Neuronal stem cell (in vitro differentiated cells): Measurements from ENCODE around the gene BCKDK.

Experiments used
- DNase-seq: peaks from one replicate; pipeline ENCODE4 v3.0.0-alpha.2; 2013; ENCODE audit warnings: low spot score
- H2AFZ ChIP-seq: one replicate; pipeline ENCODE4 v1.6.1; 2013; ENCODE audit warnings: mild to moderate bottlenecking, low read length, inconsistent platforms
- H2AK5ac ChIP-seq: 2 replicates; pipeline ENCODE4 v1.6.1; 2013; ENCODE audit warnings: low read depth, mild to moderate bottlenecking, inconsistent platforms, low read length, moderate library complexity, mixed read lengths
- H2BK120ac ChIP-seq: 2 replicates; pipeline ENCODE4 v1.6.1; 2013; ENCODE audit warnings: low read depth, mild to moderate bottlenecking, inconsistent platforms, low read length, moderate library complexity, mixed read lengths
- H2BK12ac ChIP-seq: one replicate; pipeline ENCODE4 v1.6.1; 2013; ENCODE audit warnings: low read length, inconsistent platforms
- H2BK15ac ChIP-seq: 2 replicates; pipeline ENCODE4 v1.6.1; 2013; ENCODE audit warnings: mild to moderate bottlenecking, low read length, inconsistent platforms, mixed read lengths
- H2BK5ac ChIP-seq: one replicate; pipeline ENCODE4 v1.6.1; 2013; ENCODE audit warnings: inconsistent platforms, mild to moderate bottlenecking, low read length, moderate library complexity
- H3K14ac ChIP-seq: one replicate; pipeline ENCODE4 v1.6.1; 2013; ENCODE audit warnings: low read length, inconsistent platforms
- H3K18ac ChIP-seq: 2 replicates; pipeline ENCODE4 v1.6.1; 2013; ENCODE audit warnings: low read length, inconsistent platforms
- H3K23ac ChIP-seq: 2 replicates; pipeline ENCODE4 v1.6.1; 2013; ENCODE audit warnings: low read depth, mild to moderate bottlenecking, mixed read lengths, low read length, inconsistent platforms; ENCODE audit not compliant: poor library complexity
- H3K27ac ChIP-seq: replicated peaks from 3 replicates; pipeline ENCODE4 v1.5.1; 2013; ENCODE audit warnings: low read length, inconsistent platforms
- H3K27me3 ChIP-seq, 3 experiments: 2 replicates each; pipeline ENCODE4 v1.6.1; 2013; ENCODE audit warnings: low read length in 3 of 3, mild to moderate bottlenecking in 2 of 3, inconsistent platforms in 1 of 3, low read depth in 1 of 3, mixed read lengths in 1 of 3, moderate library complexity in 1 of 3; ENCODE audit not compliant: control insufficient read depth in 3 of 3, insufficient read depth in 3 of 3
- H3K36me3 ChIP-seq, 2 donors: replicated peaks in 1 of 2; 2 replicates each; pipeline ENCODE4 v1.6.1; 2013; ENCODE audit warnings: low read length in 2 of 2; ENCODE audit not compliant: control insufficient read depth in 2 of 2, insufficient read depth in 2 of 2
- H3K4ac ChIP-seq: 2 replicates; pipeline ENCODE4 v1.6.1; 2013; ENCODE audit warnings: inconsistent platforms, mild to moderate bottlenecking, low read length, moderate library complexity
- H3K4me1 ChIP-seq, 2 donors: 1 replicate in 1 of 2; 2 replicates in 1 of 2; pipeline ENCODE4 v1.6.1; 2013; ENCODE audit warnings: low read length in 2 of 2, low read depth in 1 of 2; ENCODE audit not compliant: control insufficient read depth in 2 of 2, insufficient read depth in 1 of 2
- H3K4me2 ChIP-seq: one replicate; pipeline ENCODE4 v1.6.1; 2013; ENCODE audit warnings: mild to moderate bottlenecking, low read length, inconsistent platforms; ENCODE audit not compliant: insufficient read depth, poor library complexity, severe bottlenecking
- H3K4me3 ChIP-seq, 2 donors: 2 replicates each; pipeline ENCODE4 v1.5.1; 2013; ENCODE audit warnings: low read length in 2 of 2, mild to moderate bottlenecking in 2 of 2, inconsistent platforms in 1 of 2, moderate library complexity in 1 of 2
- H3K79me1 ChIP-seq: one replicate; pipeline ENCODE4 v1.6.1; 2013; ENCODE audit warnings: low read depth, mild to moderate bottlenecking, inconsistent platforms, low read length, moderate library complexity
- H3K9ac ChIP-seq: one replicate; pipeline ENCODE4 v1.6.1; 2013; ENCODE audit warnings: mild to moderate bottlenecking, low read depth, low read length, inconsistent platforms; ENCODE audit not compliant: poor library complexity
- H3K9me3 ChIP-seq, 2 donors: replicated peaks in 1 of 2; 2 replicates each; pipeline versions ENCODE3 to v1.6.1; 2013; ENCODE audit warnings: low read length in 2 of 2, mild to moderate bottlenecking in 2 of 2, inconsistent platforms in 1 of 2, low read depth in 1 of 2, mixed read lengths in 1 of 2, moderate library complexity in 1 of 2; ENCODE audit not compliant: control insufficient read depth in 2 of 2, insufficient read depth in 1 of 2
- H4K8ac ChIP-seq: one replicate; pipeline ENCODE4 v1.6.1; 2013; ENCODE audit warnings: low read depth, mild to moderate bottlenecking, inconsistent platforms, low read length, moderate library complexity
- H4K91ac ChIP-seq: one replicate; pipeline ENCODE4 v1.6.1; 2013; ENCODE audit warnings: low read length, low read depth, mild to moderate bottlenecking, inconsistent platforms; ENCODE audit not compliant: poor library complexity
- WGBS, 2 donors: extraction: QIAGEN DNeasy Blood & Tissue Kit; methylation state at CpG; one replicate each; pipeline ENCODE4 v1.1.7; 2013; ENCODE audit warnings: missing lambda C conversion rate in 2 of 2, mixed read lengths in 1 of 2; ENCODE audit not compliant: insufficient read length in 2 of 2, insufficient replicate concordance in 1 of 2; ENCODE audit errors: extremely low coverage in 2 of 2; 5-methylcytosine and 5-hydroxymethylcytosine counted together

BCKDK gene

GRCh38 chr16:31108794-31109558 lies 790 bp downstream of the BCKDK start:
- H2BK120ac ChIP-seq, result no peak overlapping the region
- H3K18ac ChIP-seq, result peak overlapping the region; percentile 98
- peak overlapping the region; percentile 89 for H3K23ac ChIP-seq
- H4K91ac ChIP-seq, result no peak overlapping the region
- peak overlapping the region; percentile 99 for H2AFZ ChIP-seq
- no peak overlapping the region for H2BK12ac ChIP-seq
- H2BK5ac ChIP-seq, result peak overlapping the region; percentile 75
- H3K4ac ChIP-seq, result no peak overlapping the region
- H3K9ac ChIP-seq, result peak overlapping the region; percentile 96
- no peak overlapping the region for H3K27ac ChIP-seq
- no peaks in the 10 kb centered on the region for H3K27me3 ChIP-seq
- H3K4me2 ChIP-seq, result peak overlapping the region; percentile 98
- no peak for DNase-seq
- no peak overlapping the region for H2BK15ac ChIP-seq
- H4K8ac ChIP-seq, result no peak overlapping the region
- H2AK5ac ChIP-seq, result peak overlapping the region; percentile 90
- H3K36me3 ChIP-seq, result peaks cover 31 to 43% of the 10 kb centered on the region in 2 donors
- H3K4me3 ChIP-seq, result peak overlapping the region; percentile 83 to 100
- peaks cover 0 to 1% of the 10 kb centered on the region in 2 donors for H3K9me3 ChIP-seq
- peak overlapping the region; percentile 94 for H3K14ac ChIP-seq
- WGBS, 2 donors, result no CpG with 5 or more reads among the region's 57 CpGs
- peaks cover 0 to 7% of the 10 kb centered on the region in 2 donors for H3K4me1 ChIP-seq
- peaks cover 8% of the 10 kb centered on the region for H3K79me1 ChIP-seq

GRCh38 chr16:31109622-31110021 lies 1.4 kb downstream of the BCKDK start:
- Histone ChIP-seq H3K18ac (no peak overlapping the region), H2BK12ac (no peak overlapping the region), H3K14ac (no peak overlapping the region), H3K4me1 (peaks cover 0 to 7% of the 10 kb centered on the region in 2 donors), H3K36me3 (peaks cover 31 to 43% of the 10 kb centered on the region in 2 donors), H2BK5ac (peak overlapping the region; percentile 39), H3K23ac (peak overlapping the region; percentile 80), H3K9ac (no peak overlapping the region), H2AK5ac (no peak overlapping the region), H2BK15ac (no peak overlapping the region), H2BK120ac (no peak overlapping the region), H3K4me3 (peak overlapping the region; percentile 68 to 83), H3K4me2 (no peak overlapping the region), H3K4ac (no peak overlapping the region), H3K79me1 (peaks cover 8% of the 10 kb centered on the region), H4K8ac (no peak overlapping the region), H4K91ac (no peak overlapping the region), H3K27me3 (no peaks in the 10 kb centered on the region), H3K27ac (no peak overlapping the region), H3K9me3 (peaks cover 0 to 1% of the 10 kb centered on the region in 2 donors), H2AFZ (no peak overlapping the region)
- DNase-seq, result no peak
- no CpG with 5 or more reads among the region's 12 CpGs for WGBS, 2 donors

- H2BK5ac ChIP-seq, result no peak overlapping the region
- H3K27me3 ChIP-seq, result no peaks in the 10 kb centered on the region
- H2AK5ac ChIP-seq, result no peak overlapping the region
- H2BK12ac ChIP-seq, result no peak overlapping the region
- H4K91ac ChIP-seq, result no peak overlapping the region
- peaks cover 31 to 43% of the 10 kb centered on the region in 2 donors for H3K36me3 ChIP-seq
- peaks cover 0 to 7% of the 10 kb centered on the region in 2 donors for H3K4me1 ChIP-seq
- no peak overlapping the region for H3K14ac ChIP-seq
- peak overlapping the region; percentile 44 for H3K9ac ChIP-seq
- no peak overlapping the region for H4K8ac ChIP-seq
- no peak overlapping the region for H2BK120ac ChIP-seq
- no peak overlapping the region for H3K4ac ChIP-seq
- peaks cover 8% of the 10 kb centered on the region for H3K79me1 ChIP-seq
- no peak for DNase-seq
- H2AFZ ChIP-seq, result no peak overlapping the region
- H3K4me3 ChIP-seq, result peak overlapping the region; percentile 12 to 68
- WGBS, 2 donors, result no CpG with 5 or more reads among the region's 26 CpGs
- no peak overlapping the region for H3K27ac ChIP-seq
- H3K4me2 ChIP-seq, result no peak overlapping the region
- H3K23ac ChIP-seq, result no peak overlapping the region
- H2BK15ac ChIP-seq, result no peak overlapping the region
- peaks cover 0 to 1% of the 10 kb centered on the region in 2 donors for H3K9me3 ChIP-seq
- no peak overlapping the region for H3K18ac ChIP-seq
Measured at GRCh38 chr16:31110106-31111034, 2.2 kb downstream of the BCKDK start.
